ENCODE measurements around the gene NPHP4.
"Not testable (repeated sequence)": the region's sequence is repeated elsewhere in the genome, so short reads cannot be mapped to it uniquely, and the experiment has no call there.

The NPHP4 gene

DNA sequence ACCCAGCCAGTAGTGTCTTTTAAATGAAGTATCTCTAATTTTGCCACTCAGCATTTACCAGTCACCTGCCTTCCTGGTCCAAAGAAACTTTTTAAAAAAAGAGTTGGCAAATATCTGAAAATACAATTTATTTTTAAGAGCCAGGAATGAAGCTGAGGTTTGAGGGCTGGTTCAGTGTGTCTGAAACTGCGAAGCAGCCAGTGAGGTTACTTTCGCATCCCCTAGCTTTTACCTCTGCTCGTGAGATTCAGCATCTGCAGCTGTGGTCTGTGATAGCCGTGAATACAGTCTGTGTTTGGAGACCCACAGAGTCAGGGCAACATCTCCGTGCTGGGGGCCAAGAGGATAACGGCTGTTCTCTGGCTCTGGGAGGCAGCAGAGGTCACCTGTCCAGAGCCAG, 32.2 kb upstream of the NPHP4 start:
- DNase-seq (ENCODE audit: low read depth in 2 of 2) = no peak

DNA sequence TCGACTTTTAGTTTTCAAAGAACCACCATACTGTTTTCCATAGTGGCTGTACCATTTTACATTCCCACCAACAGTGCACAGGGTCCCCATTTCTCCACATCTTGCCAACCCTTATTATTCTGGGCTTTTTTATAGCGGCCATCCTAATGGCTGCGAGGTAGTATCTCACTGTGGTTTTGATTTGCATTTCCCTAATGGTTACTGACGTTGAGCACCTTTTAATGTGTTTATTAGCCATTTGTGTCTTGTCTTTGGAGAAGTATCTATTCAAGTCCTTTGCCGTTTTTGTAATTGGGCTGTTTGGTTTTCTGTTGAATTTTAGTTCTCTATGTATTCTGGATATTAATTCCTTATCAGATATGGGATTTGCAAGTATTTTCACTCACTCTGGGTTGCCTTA, 31.1 kb upstream of the NPHP4 start:
- no peak for DNase-seq (ENCODE audit: low read depth in 2 of 2)

DNA sequence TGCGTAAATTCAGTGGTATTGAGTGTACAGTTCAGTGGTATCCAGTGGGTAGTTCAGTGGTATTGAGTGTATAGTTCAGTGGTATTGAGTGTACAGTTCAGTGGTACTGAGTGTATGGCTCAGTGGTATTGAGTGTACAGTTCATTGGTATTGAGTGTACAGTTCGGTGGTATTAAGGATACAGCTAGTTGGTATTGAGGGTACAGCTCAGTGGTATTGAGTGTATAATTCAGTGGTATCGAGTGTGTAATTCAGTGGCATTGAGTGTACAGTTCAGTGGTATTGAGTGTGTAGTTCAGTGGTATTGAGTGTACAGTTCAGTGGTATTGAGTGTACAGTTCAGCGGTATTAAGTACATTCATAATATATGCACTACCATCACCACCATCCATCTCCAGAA, 30.0 kb upstream of the NPHP4 start:
- DNase-seq (ENCODE audit: low read depth in 2 of 2) = no peak

DNA sequence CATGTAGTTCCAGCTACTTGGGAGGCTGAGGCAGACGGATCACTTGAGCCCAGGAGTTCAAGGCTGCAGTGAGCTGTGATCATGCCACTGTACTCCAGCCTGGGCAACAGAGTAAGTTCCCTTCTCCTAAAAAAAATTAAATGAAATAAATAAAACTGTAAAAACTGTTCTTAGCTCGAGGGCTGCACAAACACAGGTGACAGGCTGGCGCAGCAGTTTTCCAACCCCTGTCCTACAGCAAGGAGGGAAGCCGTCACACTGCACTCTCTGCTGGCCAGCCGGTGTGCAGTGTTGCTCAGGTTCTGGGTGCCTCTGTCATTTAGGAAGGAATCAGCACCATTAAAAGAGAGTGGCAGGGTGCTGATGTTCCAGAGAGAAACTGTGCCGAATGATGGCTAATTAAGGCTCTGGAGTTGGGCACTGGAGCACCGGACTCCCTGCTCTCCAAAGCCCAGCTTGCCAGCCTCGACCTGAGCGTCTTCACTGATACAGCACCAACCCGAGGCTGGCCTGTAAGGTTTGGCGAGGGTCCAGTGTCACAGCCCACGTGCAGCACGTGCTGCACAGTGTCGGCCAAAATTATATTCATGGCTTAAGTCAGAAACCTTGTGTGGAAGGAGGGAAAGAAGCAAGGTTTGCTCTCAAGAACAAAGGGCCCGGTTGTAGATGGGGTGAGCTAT, 27.1 kb upstream of the NPHP4 start:
- DNase-seq (ENCODE audit: low read depth in 2 of 2) = no peak

DNA sequence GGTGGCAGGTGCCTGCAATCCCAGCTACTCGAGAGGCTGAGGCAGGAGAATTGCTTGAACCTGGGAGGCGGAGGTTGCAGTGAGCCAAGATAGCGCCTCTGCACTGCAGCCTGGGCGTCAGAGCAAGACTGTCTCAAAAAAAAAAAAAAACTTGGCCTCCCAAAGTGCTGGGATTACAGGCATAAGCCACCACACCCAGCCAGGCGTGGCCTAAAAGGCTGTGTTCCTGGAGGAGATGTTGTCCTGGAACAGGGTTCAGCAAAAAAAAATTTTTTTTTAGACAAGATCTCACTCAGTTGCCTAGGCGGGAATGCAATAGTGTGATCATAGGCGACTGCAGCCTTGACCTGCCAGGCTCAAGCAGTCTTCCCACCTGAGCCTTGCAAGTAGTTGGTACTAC, 25.4 kb upstream of the NPHP4 start:
- not testable (repeated sequence) for DNase-seq (ENCODE audit: low read depth in 2 of 2)

DNA sequence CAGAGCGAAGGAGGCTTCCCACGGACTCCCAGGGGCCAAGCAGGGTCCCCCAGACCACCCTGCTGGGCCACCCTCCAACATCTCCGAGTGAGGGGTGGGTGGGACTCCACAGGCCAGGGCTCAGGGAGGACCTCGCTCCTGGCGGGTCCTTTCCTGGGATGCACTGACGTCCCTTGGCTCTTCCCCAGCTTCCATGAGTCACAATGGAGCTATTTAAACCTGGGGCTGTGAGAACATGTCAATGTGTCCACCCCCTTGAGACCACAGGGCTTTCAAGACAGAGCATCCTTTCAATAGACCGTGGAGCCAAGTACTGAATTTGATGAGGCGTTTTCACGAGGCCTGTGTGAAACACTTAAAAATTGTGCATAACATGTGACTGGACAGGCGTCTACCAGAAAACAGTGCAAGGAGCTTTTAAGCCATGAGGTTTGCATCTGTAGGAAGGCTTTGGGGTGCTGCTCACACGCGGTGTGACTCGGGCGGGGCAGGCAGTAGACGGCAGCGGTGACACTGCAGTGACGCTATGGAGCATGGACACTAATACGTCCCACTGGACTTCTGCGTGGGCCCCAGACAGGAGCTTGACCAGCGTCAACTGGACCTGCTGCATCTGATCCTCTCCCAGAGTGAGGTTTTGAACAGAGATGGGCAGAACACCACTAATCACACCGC, 24.1 kb upstream of the NPHP4 start:
- no peak for DNase-seq (ENCODE audit: low read depth in 2 of 2)

DNA sequence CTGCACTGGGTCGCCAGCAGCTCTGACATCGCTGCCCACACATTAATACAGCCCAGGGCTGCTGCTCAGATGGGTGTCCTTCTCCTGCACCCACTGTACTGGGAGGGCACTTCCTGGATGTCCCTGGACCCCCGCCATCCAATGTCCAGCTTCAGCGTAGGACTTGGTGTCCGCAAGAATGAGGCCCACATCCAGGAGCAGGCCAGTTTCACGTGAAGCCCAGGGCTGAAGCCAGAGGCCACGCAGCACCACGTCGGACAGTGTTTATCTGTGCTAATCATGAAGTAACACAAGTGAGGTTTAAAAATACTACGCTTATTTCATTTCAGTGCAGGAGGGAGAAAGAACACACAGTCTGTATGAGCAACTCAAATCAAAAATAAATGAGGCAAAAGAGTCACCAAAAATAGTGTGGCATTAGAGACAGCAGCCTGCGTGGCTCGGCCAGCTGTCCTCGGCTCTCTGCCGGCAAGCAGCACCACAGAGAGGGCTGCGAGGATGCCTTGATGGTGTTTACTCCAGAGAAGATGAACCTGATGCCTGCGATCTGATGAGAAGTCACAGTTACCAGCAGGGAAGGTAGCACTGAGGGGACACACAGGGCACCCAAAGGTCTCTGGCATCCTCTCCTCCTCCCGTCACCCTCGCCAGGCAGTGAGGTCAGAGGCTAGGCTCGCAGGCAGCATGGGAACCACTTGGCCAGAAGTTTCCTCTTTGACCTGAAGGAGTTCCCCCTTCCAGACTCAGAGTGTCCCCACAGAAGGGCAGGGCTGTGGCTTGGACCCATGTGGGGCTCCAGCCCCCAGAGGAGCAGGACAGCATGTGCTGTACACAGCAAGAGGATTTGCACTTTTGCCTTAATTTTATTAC, 22.1 kb upstream of the NPHP4 start:
- DNase-seq (ENCODE audit: low read depth in 2 of 2) = no peak

DNA sequence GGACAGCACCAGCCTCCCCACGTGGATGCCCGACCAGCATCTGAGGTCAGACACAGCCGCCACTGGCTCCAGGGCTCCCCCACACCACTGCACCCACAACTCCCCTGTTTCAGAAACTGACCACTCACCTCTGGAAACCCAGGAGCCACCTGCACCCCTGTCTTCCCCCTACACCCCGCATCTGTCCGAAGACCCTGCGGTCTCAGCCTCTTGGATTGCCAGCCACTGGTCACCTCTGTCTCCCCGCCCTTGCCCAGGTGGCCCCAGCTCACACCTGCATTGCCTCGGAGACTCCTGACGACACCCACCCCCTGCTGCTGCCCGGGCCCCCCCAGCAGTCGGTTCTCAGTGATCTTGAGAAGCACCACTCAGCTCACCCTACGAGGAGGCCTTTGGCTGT, 21.3 kb upstream of the NPHP4 start:
- no peak for DNase-seq (ENCODE audit: low read depth in 2 of 2)

DNA sequence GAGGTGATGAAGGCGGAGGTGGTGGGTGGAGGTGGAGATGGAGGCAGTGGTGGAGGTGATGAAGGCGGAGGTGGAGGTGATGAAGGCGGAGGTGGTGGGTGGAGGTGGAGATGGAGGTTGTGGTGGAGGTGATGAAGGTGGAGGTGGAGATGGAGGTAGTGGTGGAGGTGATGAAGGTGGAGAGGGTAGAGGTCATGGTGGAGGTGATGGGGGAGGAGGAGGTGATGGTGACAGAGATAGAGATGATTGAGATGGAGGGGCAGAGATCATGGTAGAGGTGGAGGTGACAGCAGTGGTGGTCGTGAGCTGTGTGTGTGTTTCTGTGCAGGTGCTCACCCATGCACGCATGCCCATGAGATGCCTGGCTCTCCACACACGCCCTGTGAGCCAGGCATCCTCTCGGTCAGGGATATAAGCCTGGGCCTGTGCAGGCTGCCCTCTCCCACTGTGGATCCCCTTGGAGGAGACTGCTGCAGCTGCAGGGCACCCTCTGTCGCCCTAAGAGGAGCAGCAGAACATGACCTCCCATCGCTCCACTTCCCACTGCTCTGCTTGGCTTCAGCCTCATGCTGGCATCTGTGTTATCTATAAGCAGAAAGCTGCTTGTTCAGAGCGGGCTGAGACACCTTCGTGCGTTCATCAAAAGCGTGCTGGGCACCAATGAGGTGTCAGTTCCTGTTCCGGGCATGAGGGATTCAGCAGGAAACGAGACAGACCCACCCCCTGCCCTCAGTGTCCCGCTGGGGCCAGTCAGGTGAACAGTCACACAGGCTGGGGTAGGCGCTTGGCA, 20.5 kb upstream of the NPHP4 start:
- no peak for DNase-seq (ENCODE audit: low read depth in 2 of 2)

DNA sequence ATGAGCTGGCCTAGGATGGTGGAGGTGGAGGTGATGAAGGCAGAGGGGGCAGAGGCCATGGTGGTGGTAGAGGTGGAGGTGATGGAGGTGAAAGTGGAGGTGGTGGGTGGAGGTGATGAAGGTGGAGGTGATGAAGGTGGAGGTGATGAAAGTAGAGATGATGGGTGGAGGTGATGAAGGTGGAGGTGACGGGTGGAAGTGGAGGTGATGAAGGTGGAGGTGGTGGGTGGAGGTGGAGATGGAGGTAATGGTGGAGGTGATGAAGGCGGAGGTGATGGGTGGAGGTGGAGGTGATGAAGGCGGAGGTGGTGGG, 19.7 kb upstream of the NPHP4 start:
- no peak for DNase-seq (ENCODE audit: low read depth in 2 of 2)

DNA sequence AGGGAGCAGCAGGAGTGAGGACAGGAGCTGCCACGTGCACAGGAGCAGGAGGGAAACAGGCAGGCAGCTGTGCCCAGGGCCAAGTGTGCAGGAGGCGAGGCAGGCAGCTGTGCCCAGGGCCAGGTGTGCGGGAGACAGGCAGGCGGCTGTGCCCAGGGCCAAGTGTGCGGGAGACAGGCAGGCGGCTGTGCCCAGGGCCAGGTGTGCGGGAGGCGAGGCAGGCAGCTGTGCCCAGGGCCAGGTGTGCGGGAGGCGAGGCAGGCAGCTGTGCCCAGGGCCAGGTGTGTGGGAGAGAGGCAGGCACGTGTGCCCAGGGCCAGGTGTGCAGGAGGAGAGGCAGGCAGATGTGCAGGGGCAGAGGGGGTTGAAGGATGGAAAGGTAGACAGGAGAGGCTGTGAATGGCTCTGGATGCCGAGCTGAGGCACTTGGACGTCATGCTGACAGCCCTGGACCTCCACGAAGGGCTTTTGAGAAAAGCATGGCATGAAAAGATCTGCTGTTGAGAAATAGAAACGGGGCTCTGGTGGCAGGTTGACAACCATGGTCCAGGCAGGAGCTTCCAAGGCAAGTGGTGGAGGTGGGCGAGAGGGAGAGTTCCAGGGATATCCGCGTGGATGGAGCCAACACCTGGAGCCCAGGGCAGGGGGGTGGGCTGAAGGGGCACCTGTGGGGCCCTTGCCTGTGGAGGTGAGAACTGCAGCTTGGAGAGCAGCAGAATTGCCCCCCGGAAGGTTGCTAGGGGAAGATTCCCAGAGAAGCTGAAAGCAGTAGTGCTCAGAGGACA, 19.1 kb upstream of the NPHP4 start:
- no peak for DNase-seq (ENCODE audit: low read depth in 2 of 2)

DNA sequence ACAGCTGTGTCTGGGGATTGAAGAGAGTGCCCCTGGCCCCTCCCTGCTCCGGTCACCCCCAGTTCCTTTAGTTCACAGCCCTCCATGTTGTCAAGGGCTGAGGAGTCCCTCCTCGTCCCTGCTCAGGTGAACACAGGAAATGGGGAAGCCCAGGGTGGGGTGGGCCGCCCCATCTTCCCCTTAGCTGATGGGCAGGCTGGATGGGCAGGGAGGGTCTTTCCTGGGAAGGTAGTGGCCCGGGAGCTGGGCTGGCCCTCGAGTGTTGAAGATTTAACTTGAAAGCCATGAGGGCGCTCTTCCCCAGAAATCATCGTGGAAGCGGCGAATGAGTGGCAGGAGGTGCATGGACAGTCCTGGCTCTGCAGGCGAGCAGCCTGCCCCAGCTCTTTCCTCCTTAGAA, 18.3 kb upstream of the NPHP4 start:
- no peak for DNase-seq (ENCODE audit: low read depth in 2 of 2)

DNA sequence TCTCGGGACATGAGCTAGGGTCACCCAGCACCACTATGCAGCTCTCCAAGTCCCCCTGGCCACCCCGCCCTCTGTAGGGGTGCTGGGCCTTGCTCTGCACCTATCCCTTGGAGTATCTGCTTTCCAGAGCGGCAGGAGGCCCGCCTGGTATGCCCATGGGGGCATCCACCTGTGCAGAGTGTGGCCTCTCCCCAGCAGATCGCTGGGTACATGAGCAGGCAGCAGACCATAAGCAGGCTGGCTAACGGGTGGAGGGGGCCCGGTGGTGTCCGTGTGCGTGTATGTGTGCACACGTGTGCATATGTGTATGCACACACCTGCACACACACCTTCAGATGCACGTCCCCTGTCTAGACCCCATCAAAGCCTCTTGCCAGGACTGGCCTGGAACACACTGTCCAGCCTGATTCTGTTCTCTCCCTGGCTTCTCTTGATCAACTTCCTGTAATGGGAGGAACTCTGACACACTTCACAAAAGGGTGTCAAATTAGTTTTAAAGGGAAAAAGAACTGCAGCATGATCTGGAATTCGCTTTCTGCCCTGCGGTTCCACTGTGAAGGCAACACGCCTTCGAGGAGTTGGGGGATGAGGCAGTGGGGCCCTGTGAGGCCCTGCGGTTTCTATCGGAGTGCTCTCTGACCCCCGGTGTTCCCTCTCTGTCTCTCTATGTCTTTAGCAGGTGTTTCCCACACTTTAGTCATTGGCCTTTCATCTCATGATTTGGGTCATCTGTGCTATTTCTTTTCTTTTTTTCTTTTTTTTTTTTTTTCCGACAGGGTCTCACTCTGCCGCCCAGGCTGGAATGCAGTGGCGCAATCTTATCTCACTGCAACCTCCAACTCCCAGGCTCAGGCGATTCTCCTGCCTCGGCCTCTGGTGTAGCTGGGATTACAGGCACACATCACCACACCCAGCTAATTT, 17.2 kb upstream of the NPHP4 start:
- DNase-seq (ENCODE audit: low read depth in 2 of 2) = no peak

DNA sequence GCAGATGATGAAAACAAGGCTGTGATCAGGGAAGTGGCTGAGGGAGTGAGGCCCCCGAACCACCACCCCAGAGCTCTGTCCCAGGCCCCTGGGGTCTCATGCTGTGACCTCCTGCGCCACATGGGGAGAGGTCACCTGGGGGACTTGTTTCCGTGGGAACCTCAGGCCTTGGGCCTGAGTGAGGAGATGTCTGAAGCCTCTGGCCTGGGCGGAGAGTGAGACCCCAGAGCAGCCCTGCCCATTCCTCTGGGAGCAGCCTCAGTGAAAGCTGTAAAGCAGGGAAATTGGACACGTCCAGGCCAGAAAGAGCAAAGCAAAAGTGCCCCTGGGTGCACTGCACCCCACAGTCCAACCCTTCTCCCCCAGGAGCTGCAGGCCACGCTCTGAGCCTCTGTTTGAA, 16.5 kb upstream of the NPHP4 start:
- no peak for DNase-seq (ENCODE audit: low read depth in 2 of 2)

DNA sequence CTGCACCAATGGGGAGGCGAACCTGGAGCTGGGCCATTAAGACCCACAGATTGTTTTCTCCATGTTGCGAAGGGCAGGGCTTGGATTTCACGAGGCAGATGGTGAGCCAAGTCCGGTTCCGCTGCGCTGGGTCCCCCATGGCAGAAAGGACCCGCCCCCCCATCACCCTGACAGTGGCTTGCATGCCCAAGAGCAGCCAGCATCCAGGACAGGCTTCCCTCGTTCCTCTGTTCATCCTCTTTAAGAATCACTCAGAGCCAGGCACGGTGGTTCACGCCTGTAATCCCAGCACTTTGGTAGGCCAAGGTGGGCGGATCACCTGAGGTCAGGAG, 15.8 kb upstream of the NPHP4 start:
- no peak for DNase-seq (ENCODE audit: low read depth in 2 of 2)

DNA sequence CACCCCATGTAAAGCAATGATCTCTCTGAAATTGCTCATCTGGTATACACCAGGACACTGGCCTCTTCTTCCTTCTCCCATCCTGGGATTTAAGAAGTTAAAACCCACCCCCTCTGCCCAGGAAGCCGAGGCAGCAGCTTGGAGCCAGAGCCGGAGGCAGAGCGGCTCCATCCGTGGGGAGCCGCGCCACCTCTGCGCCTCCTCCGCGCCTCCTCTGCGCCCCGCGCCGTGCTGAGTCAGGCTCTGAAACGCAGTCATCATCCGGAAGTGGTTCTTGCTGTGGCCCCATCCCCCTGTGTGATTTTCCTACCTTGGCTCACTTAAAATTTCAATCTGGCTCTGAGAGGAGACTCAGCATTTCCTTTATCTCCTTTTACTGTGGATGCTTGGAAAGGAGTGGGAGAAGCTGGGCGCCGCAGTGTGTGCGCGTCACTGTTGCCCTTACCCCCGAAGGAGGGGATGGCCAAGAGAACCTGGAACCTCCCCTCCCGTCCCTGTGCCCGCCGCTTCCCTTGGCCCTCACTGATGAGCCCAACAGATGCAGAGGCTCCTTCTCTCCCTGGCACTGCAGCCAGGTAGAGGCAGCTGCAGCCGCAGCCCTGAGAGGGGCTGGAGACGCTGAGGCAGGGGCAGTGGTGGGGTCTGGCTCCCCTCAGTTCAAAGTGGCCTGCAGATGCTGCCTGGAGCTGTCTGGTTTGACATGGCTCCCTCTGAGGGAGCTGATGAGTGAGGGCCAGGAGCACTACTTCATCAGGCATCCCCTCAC, 15.3 kb upstream of the NPHP4 start:
- no peak for DNase-seq (ENCODE audit: low read depth in 2 of 2)

DNA sequence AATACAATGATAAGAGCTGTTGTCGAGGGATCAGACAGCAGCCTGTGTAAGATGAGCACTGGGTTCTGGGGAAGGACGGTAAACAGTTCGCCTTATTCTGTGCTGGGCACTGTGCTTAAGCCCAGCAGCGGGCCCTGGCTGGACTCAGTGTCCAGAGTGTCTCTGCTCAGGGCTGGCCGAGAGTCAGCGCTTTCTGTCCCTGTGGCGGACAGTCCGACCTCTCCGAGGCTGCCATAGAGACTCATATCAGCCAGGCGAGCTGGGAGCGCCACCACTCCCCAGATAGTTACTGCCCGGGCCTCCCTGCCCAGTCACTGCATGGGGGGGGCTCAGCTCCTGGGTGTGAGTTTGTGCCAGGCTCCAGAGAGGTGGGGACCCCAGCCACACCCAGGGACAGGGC, 14.7 kb upstream of the NPHP4 start:
- DNase-seq (ENCODE audit: low read depth in 2 of 2) = no peak

DNA sequence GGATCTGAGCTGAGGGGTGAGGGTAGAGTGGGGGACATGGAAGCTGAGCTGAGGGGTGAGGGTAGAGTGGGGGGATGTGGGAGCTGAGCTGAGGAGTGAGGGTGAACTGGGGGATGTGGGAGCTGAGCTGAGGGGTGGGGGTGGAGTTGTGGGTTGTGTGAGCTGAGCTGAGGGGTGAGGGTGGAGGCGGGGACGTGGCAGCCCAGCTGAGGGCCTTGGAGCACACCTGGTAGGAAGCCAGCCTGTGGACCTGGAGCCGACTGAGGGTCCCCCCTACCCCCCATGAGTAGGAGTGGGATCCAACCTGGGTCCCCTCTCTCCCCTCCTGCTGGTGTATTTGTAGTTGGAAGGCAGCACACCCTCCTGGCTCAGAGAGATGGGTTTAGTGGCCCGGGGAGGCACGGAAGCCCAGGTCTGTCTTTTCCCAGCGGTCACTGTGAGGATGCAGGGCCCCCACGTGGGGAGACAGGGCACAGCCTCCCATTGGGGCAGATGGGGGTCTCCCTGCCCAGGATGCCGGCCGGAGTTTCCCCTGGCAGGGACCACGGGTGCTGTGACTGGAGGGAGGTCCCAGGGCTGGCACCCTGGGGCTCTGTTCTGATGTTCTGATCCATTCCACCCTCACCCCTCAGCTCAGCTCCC, 13.2 kb upstream of the NPHP4 start:
- DNase-seq (ENCODE audit: low read depth in 2 of 2) = no peak

DNA sequence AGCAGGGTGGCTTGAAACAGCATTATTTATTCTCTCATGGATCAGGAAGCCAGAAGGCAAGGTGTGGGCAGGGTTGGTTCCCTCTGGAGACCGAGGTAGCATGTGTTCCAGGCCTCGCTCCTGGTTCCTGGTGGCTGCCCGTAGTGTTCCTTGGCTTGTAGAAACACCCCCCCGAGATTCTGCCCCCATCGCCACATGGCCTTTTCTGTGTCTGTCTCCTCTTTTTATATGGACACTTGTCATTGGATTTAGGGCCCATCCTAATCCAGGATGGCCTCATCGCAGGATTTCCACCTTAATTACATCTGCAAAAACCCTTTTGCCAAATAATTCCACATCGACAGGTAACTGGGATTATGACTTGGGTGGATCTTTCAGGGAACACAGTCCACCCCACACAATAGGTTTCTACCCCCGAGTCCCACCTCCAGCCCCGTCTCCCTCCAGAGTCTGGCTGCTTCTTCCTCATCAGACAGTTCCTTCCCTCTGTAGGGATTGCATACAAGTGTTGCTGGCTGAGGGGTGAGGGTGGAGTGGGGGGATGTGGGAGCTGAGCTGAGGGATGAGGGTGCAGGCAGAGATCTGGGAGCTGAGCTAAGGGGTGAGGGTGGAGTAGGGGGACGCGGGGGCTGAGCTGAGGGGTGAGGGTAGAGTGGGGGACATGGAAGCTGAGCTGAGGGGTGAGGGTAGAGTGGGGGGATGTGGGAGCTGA, 12.3 kb upstream of the NPHP4 start:
- DNase-seq (ENCODE audit: low read depth in 2 of 2) = no peak

All from stimulated activated CD8-positive, alpha-beta memory T cell treated with anti-CD3 and anti-CD28 coated beads, Interleukin-2, amount 100 ng/mL, for 1 hour (primary cell).